T1000 (cell line): ENCODE results near the gene ZNF519.

ENCODE experiments used
- DNase-seq: peaks from one replicate; lab custom pipeline; 2025; ENCODE audit warnings: mixed read lengths; lab: John Stamatoyannopoulos, UW

The ZNF519 gene

DNA sequence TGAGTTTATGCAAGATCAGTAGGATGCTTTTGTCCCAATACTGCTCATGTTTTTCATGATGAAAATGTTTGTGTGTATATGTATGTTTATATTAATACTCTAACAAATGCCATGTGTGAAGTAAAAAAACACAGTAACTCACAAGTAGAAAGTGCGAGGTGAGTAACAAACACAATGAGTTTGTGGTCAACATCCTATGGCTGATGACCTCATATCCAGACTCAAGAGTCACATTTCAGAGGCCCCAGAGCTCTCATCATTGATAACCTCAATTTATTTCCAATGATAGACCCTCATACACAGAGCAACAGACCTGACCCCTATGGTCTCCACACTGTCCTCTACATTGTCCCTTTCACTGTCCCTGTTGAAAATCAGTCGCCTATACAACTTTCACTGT lies 34.5 kb downstream of the ZNF519 start:
- DNase-seq = no peak

DNA sequence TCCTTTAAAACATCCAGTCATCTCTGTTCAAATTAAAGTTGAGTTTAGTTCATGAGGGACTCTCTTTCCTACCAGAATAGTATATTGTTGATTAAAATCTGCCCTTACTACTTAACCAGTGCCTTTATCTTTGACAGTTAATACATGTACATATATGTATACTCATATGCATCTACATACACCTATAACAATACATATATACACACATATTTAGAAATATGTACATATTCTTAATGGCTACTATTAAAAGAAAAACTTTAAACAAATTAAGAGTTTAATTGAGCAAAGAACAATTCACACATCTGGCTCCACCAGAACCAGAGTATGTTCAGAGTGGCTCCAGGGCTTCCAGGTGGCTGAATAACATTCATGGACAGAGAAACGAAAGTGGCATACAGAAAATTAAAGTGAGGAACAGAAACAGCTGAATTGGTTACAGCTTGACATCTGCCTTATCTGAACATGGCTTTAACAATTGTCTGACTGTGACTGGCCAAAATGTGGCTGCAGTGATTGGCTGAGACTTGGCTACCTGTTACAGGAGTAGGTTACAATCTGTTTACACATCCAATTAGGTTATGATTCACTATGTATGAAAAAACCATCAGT lies 38.8 kb downstream of the ZNF519 start:
- DNase-seq = no peak

DNA sequence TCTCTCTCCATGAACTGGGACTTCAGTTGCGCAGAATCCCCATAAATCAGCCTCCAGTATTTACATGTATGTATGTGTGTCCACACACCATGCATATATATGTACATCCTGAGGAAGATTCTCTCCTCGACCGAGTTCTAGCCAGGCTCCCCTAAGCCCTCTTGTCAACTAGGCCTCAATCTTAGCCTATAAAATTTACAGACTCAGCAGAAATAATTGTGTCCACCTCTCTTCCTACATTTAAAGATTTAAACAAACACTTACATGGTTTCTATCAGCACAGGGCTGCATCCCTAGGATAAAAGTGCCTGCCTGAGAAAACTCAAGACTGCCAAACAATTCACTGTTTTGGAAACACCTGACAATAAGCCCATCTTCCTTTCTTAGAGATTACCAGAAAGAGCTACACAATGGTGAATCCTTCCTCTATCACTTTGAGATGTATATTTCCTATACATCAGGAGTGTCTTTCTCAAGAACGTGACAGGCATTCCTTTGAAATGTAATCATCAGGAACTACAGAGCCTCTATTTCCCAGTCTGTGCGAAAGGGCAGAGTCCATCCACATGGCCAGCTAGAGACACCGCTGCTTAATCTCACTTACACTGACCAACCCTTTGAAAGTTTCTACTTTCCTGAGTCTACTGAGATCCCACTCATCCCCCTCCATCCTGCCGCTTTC lies 39.5 kb downstream of the ZNF519 start:
- DNase-seq = no peak

DNA sequence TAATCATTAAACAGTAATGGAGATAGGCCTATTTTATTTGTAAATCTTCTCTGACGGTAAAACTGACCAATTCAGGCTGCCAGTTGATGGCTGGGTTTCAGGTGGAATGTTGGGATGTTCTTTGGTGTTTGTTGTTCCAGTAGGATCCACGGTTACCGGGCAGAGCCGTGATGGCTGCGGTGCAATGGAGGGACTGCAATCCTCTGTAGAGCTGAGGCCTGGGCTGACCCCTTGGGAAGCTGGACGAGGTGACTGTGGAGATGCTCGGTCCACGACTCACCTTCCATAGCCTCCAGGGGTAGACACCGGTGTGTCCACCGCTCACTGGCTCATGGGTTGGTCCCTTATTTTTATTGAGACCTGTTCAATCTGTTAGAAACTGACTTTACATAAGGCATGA lies 42.5 kb downstream of the ZNF519 start:
- DNase-seq = no peak

DNA sequence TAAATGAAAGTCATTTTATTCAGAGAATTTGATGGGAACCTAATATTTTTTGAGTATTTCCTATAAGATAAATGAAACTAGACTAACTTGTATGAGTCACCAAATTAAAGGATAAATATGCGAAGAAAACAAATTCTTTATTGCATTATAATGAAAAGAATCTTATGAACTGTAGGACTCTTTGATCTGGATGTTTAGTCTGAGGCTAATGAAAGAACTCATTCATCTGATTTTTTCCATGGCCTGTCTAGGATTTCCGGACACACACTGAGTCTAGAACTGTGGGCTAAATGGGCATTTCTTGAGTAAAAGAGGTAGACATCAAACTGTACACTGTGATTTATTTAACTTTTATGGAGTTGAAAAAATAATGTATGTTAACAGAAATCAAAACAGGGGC lies 43.0 kb downstream of the ZNF519 start:
- DNase-seq = no peak

DNA sequence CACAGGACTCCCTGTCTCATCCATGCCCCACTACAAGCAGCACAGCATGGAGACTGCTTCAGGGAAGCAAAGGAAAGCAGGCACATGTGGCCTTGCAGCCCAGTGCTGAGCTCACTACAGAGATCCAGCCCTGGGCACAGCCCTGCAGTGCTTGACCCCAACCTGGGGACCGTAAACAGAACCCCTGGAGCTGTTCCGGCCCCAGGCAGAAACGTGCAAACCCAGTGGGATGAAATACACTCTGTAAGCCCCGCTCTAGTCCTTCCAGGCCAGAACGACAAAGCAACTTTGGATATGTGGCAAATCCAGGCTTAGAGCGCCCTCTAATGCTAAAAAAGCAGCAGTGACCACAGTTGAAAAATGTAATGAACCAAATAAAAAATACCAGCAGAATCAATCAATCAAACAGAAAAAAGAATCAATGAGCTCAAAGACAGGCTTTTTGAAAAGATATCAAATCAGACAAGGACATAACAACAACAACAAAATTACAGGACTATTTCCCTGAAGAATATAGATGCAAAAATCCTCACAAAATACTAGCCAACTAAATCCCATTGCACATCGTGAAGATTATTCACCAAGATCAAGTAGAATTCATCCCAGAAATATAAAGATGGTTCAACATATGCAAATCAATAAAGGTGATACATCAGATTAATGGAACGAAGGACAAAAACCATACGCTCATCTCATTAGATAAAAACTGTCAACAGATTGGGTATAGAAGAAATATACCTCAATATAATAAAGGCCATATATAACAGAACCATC lies 45.6 kb downstream of the ZNF519 start:
- no peak for DNase-seq

DNA sequence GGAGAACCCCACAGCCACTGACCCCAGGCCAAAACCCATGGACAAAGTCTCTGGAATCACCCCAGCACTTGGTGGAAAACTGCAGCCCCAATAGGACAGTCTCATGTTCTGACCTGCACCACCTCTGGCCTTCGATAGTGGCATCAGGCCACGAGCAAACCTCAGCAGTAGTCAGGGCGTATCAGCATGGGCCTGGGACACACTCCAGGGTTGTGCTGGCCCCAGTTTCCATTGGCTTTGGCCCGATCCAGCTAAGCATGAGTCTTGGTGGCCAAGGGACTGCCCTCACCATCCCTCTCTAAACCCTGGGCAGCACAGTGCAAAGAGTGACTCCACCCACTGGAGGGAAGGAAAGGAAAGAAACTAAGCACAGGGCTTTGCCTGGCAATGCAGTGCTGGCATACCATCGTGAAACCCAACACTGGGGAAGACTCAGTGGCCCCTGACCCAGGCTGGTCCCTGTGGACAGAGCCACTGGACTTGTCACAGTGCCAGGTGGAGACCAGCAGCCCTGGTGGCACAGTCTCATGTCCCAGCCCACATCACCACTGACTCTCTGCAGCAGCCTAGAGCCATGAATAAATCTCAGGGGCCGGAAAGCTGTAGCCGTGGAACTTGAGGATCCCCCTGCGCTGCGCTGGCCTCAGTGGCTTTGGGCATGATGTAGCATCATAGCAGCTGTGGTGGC lies 46.3 kb downstream of the ZNF519 start:
- no peak for DNase-seq

DNA sequence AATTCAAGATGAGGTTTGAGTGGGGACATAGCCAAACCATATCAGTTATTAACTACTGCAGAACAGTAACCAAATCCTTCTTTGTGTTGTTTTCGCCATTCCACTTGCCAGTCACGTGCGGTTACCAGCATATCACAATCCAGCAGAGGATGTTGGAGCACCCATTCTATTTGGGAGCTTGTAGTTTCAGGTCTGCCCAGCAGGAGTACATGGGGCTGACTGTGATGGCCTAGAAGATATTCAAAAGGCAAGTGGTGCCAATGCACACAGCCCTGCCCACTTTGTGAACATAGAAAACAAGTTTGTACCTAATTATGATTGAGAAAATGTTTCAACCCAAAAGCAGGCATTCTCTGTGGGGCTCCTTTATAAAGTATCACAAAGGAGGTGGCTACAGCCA lies 57.0 kb downstream of the ZNF519 start:
- no peak for DNase-seq

DNA sequence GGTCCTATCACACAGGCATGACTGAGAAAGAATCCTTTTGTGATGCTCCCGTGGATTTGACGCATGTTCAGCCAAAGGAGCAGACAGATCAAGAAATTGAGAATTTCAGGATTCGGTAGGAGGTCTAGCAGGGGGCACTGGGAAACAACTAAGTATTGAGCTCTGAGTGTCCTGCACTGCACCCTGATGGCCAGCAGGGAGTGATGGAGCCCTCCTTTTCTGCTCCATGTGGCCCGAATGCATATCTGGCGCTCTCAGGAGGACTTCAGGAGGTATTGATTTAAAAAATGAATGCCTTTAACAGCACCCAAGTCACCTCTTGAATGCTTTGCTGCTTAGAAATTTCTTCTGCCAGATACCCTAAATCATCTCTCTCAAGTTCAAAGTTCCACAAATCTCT lies 58.0 kb downstream of the ZNF519 start:
- no peak for DNase-seq

DNA sequence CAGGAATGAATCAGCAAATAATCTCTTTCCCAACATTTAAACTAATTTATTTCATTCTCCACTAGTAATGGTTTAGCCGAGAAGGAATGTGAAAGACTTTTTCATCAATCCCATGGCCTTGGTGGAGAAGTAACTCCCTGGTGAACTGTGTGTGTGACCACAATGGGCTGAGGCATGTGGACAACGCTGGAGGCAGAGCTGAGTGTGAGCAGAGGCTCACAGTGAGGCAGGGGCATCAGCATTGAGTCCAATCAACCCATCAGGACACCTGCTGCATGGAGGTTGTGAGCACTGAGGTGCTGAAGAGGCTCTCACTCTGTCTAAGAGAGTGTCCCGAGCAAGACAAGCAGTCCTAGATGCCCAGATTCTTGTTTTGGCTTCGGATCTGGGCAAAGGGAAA lies 78.6 kb downstream of the ZNF519 start:
- no peak for DNase-seq
